H1 (cell line): ENCODE results near the gene CAP2.

Source experiments
- CTCF ChIP-seq, 3 experiments: IDR thresholded peaks; 1 replicate in 2 of 3; 2 replicates in 1 of 3; pipeline versions ENCODE4 v1.5.1 to v1.6.1; 2011; ENCODE audit warnings: low read length in 3 of 3, mild to moderate bottlenecking in 3 of 3, inconsistent platforms in 2 of 3, low read depth in 1 of 3, moderate library complexity in 1 of 3; ENCODE audit not compliant: insufficient read depth in 1 of 3; ENCODE audit errors: control extremely low read depth in 1 of 3
- NRF1 ChIP-seq: IDR thresholded peaks from 2 replicates; pipeline ENCODE4 v1.6.1; 2011; ENCODE audit warnings: mild to moderate bottlenecking, low read depth, low read length, improper control_type of control experiment
- POLR2AphosphoS5 ChIP-seq: IDR thresholded peaks from 2 replicates; pipeline ENCODE4 v1.6.1; 2011; ENCODE audit warnings: low read depth, low read length
- RAD21 ChIP-seq, 2 experiments: IDR thresholded peaks in 1 of 2; conservative IDR thresholded peaks in 1 of 2; 2 replicates each; pipeline ENCODE4 v1.6.1; 2011; ENCODE audit warnings: low read depth in 2 of 2, low read length in 2 of 2, improper control_type of control experiment in 1 of 2, inconsistent platforms in 1 of 2, mild to moderate bottlenecking in 1 of 2, moderate library complexity in 1 of 2
- SAP30 ChIP-seq: fragments of 300-600 bp; sonication (generic); IDR thresholded peaks from 2 replicates; pipeline ENCODE4 v1.7.1; 2012; ENCODE audit warnings: low read length, moderate library complexity, mild to moderate bottlenecking, inconsistent platforms; ENCODE audit not compliant: insufficient read depth, insufficient replicate concordance

DNA sequence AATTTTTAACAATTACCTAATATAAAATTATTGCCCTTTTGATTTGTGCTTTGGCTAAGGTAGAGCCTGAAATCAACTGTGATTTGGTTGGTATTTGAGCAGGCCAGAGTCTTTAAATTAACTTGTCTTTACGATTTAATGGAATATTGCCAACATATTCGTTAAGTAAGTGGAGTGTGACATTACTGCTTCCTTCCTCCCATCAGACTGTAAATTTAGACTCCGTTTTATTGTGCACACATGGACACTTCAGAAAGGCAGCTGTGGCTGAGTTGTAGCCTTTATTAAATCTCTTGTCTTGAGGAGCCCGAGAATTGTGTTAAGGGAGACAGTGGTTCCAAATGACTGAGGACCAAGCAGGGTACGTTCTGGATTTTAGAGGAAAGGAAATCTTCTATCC, 57.4 kb downstream of the CAP2 start:
- no peak for TF ChIP-seq RAD21 (IDR thresholded peaks at IDR 0.05 in 1 of 2, conservative IDR thresholded peaks at IDR 0.05 in 1 of 2; ENCODE audit: low read depth in 2 of 2, low read length in 2 of 2)
- no peak for TF ChIP-seq CTCF (IDR thresholded peaks at IDR 0.05; ENCODE audit: control extremely low read depth in 1 of 3, insufficient read depth in 1 of 3, low read depth in 1 of 3, low read length in 3 of 3)
- no peak for TF ChIP-seq NRF1
- no peak for TF ChIP-seq SAP30
- TF ChIP-seq POLR2AphosphoS5 = no peak
